ENCODE measurements around the gene PLEKHA3. TPM values are rescaled to one million over a fixed set of nuclear protein-coding genes. Genes with fewer than 3 reads are reported as not detected.

PLEKHA3 gene
- 6.3 and 7.6 TPM in 2 replicates for total RNA-seq

DNA sequence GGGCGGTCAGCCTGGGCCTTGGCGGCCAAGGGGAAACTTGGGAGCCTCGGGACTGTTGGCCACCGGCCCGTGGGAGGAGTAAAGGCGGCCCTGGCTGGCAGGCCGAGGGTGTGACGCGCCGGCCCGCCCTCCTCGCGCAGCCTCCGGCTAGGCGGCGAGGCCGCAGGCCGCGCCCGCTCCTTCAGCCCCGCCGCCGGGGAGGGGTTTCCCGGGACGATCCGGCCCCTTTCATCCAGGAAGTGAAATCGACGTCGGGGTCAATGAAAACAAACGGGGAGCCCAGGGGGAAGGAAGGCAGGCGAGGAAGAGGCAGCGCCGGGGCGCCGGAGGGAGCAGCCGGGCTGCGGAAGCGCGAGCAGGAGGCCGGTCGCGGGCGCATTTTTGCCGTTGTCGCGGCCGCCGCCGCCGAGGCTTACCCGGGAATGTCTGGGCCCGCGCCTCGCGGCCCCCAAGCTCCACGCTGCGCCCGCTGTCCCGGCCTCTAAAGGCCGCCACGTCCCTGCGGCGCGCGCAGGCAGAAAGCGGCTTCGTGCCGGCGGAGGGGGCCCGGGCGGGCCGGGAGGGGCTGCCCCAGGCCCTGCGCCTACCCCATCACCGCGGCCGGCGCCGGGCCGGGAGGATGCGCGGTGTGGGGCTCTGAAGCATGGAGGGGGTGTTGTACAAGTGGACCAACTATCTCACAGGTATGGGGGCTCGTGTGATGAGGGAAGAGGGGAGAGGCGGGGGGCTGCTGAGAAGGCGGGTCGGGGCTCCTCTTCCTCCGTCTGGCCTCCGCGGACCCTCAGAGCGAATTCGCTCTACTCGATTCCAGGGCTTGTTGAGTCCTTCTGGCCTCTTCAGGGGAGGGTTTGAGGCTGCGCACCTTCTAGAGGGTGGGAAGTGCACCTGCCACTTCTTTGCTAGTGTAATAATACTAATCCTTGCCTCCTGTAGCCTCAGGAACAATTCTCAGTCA is at the start of gene PLEKHA3:
Gene PLEKHA3 (plus strand): TSS at position 231 of the 955 bp plus-strand sequence. CDS start 413 bp downstream, at position 644.

DNA sequence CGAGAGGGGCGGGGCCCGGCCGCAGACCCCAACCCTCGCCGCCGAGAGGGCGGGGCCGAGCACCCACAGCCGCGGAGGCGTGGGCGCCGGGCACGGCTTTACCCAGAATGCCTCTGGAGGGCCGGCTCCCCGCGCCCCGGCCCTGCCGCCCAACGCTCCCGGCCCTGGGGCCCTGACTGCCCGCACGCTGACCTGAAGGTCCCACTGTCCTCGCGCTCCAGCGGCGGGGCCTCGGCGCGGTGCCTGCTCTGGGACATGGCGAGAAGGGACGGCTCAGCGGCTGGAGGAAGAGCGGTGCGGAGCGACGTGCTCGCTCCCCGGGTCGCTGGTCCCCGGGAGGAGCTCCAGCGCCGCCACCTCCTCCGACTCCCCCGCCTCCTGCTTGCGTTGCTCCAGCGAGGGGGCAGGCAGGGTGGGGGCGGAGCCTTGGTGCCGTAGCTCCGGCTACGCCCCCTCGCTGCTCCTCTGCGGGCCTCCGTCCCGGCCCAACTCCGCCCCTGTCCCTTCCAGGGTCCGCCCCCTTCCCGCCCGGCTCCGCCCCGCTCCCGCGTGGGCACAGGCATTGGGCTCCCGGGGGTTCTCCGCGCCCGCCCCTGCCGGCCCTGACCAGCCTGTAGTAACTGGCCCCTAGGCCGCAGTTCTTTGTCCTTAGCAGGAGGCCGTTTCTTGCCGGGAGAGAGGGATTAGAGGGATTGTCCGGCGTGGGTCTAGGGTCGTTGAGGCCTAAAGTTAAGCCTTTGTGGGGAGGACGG is 29.3 kb upstream of the PLEKHA3 start, which contains the start of the genes PJVK and PRKRA:
Gene PJVK (plus strand): TSS at position 605 of the 752 bp plus-strand sequence. CDS start 2,032 bp downstream, outside the sequence.
Gene PRKRA (minus strand): TSS at position 402 of the 752 bp plus-strand sequence. CDS start 145 bp downstream, at position 257.

DNA sequence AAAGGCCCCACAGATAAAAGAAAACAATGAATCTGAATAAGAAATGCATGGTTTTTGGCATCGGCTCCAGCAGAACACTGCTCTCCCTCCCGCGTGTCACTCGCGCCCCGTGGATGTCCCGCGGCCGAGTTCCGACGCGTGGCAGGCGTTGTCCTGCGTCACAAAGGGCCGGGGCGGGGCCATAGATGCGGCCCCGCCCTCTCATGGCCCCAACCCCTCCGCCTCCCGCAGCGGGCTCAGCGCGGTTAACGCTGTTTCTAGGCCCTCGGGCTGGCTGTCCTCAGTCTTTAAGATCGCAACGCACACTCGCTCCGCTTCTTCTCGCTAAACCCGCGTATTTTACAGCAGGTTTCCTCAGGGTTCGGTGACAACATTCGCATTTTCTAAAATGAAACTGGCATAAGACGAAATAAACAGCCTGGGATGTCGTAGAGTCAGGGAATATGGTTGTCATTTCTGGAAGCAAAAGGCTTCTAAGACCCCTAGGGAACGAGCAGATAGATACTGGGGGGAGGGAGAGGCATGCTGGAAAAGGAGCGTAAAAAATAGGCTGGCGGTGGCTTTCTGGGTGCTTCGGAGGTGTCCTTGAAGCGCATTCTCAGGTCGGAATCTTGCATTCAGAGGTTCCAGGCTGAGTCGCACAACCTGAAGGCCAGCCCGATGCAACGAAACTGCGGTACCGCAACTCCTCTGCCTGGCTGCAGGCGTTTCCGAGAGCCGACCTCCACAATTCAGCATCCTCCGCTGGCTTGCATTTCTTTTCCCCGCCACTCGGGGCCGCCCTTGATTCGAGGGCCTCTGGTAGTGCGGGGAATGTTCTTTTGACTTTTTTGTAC is 1.6 kb upstream of the PLEKHA3 start, which contains the start of gene FKBP7:
Gene FKBP7 (minus strand): TSS at position 162 of the 836 bp plus-strand sequence. CDS start 101 bp downstream, at position 61.

Other genes with a start within 250 kb of the PLEKHA3 start
- gene PRKRA, start 29.3 kb upstream of the PLEKHA3 start, total RNA-seq = 30.1 and 33.6 TPM in 2 replicates
- gene PJVK, start 29.1 kb upstream of the PLEKHA3 start, total RNA-seq = 0.69 and 0.76 TPM in 2 replicates
- 20.3 and 43.9 TPM in 2 replicates for gene FKBP7, start 1.9 kb upstream of the PLEKHA3 start, total RNA-seq